Tibial artery (tissue), 4 donors: Measurements from ENCODE around the gene ZSCAN4.
A peak's percentile ranks its signal among the peaks of the same experiment; 100 is the strongest.

Source experiments
- DNase-seq, 2 donors: peaks; one replicate each; pipeline ENCODE4 v3.0.0-alpha.2; 2019
- H3K27ac ChIP-seq, 2 donors: fragments of 200-600 bp; sonication (generic) in 1 of 2; 1 replicate in 1 of 2; 2 replicates in 1 of 2; pipeline ENCODE4 v1.5.1; 2018 to 2019; ENCODE audit warnings: mild to moderate bottlenecking in 1 of 2
- H3K27me3 ChIP-seq, 2 donors: fragments of 200-600 bp; sonication (generic) in 1 of 2; one replicate each; pipeline versions ENCODE4 v1.5.1 to v1.6.0; 2016 to 2019
- H3K36me3 ChIP-seq, 3 donors: fragments of 200-600 bp; sonication (generic) in 2 of 3; one replicate each; pipeline ENCODE4 v1.5.1; 2016 to 2019; ENCODE audit warnings: mild to moderate bottlenecking in 2 of 3
- H3K4me1 ChIP-seq, 4 donors: fragments of 200-600 bp; sonication (generic) in 2 of 4; 1 replicate in 3 of 4; 2 replicates in 1 of 4; pipeline ENCODE4 v1.5.1; 2016 to 2019
- H3K4me3 ChIP-seq, 2 donors: fragments of 200-600 bp; sonication (generic) in 1 of 2; 1 replicate in 1 of 2; 2 replicates in 1 of 2; pipeline ENCODE4 v1.5.1; 2018 to 2019; ENCODE audit warnings: mild to moderate bottlenecking in 2 of 2
- H3K9me3 ChIP-seq, 3 donors: fragments of 200-600 bp; sonication (generic) in 1 of 3; one replicate each; pipeline ENCODE4 v1.5.1; 2016 to 2019
- intact Hi-C: fragments of 100-400 bp; cut with DNase I; formaldehyde crosslinking; loops from one replicate; pipeline ENCODE4 v1.15.0; 2023; ENCODE audit warnings: low total_unique reads
- TF ChIP-seq, protein P1 (sequence below), 2 experiments: fragments of 200-600 bp in 1 of 2; fragments of 450-650 bp in 1 of 2; IDR thresholded peaks; one replicate each; pipeline ENCODE4 v1.5.1; 2017 to 2019; ENCODE audit warnings: antibody characterized with exemption in 2 of 2, mild to moderate bottlenecking in 1 of 2, moderate library complexity in 1 of 2

ZSCAN4 gene, protein sequence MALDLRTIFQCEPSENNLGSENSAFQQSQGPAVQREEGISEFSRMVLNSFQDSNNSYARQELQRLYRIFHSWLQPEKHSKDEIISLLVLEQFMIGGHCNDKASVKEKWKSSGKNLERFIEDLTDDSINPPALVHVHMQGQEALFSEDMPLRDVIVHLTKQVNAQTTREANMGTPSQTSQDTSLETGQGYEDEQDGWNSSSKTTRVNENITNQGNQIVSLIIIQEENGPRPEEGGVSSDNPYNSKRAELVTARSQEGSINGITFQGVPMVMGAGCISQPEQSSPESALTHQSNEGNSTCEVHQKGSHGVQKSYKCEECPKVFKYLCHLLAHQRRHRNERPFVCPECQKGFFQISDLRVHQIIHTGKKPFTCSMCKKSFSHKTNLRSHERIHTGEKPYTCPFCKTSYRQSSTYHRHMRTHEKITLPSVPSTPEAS

DNA sequence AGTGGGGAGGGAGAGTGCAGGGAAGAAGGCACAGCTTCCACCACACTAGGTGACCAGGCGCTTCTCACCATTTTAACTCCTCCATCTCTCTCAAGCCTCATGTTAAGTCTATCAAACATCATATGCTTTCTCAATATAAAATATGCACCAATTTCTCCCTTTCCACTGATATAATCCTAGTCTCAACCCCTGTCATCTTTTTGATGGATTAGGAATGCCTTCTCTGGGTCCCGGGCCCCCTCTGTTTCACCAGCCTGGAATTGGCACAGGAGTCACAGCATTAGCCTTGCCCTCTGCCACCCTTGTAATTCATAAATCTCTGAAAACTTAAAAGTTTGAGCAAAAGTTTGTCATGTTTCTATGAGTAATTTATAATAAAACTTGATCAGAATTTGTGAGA is at the start of gene ZSCAN4:
Gene ZSCAN4, plus strand, starts transcription at position 301 of the 400 bp plus-strand sequence. CDS start 7,211 bp downstream, outside the sequence.
- no peak for DNase-seq
- intact Hi-C loops, result no loop called here
- Histone ChIP-seq H3K4me1 (peaks cover 0 to 9% (median 0%) of the 10 kb centered on the region in 4 donors), H3K4me3 (no peak within 1 kb of the TSS), H3K36me3 (no peaks in the 10 kb centered on the region), H3K9me3 (no peaks in the 10 kb centered on the region), H3K27ac (no peak within 1 kb of the TSS), H3K27me3 (no peaks in the 10 kb centered on the region)
- TF ChIP-seq, protein P1, sequence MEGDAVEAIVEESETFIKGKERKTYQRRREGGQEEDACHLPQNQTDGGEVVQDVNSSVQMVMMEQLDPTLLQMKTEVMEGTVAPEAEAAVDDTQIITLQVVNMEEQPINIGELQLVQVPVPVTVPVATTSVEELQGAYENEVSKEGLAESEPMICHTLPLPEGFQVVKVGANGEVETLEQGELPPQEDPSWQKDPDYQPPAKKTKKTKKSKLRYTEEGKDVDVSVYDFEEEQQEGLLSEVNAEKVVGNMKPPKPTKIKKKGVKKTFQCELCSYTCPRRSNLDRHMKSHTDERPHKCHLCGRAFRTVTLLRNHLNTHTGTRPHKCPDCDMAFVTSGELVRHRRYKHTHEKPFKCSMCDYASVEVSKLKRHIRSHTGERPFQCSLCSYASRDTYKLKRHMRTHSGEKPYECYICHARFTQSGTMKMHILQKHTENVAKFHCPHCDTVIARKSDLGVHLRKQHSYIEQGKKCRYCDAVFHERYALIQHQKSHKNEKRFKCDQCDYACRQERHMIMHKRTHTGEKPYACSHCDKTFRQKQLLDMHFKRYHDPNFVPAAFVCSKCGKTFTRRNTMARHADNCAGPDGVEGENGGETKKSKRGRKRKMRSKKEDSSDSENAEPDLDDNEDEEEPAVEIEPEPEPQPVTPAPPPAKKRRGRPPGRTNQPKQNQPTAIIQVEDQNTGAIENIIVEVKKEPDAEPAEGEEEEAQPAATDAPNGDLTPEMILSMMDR (IDR thresholded peaks at IDR 0.05), result no peak

DNA sequence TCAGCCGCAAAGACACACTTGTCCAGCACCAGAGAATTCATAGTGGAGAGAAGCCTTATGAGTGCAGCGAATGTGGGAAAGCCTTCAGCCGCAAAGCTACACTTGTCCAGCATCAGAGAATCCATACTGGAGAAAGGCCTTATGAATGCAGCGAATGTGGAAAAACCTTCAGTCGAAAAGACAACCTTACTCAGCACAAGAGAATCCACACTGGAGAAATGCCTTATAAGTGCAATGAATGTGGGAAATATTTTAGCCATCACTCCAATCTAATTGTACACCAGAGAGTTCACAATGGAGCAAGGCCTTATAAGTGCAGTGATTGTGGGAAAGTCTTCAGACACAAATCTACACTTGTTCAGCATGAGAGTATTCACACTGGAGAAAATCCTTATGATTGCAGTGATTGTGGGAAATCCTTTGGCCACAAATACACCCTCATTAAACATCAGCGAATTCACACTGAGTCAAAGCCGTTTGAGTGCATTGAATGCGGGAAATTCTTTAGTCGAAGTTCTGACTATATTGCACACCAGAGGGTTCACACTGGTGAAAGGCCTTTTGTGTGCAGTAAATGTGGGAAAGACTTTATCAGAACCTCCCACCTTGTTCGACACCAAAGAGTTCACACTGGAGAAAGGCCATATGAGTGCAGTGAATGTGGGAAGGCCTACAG is 47.9 kb upstream of the ZSCAN4 start:
- Histone ChIP-seq H3K4me3 (no peak overlapping the region), H3K27ac (no peak overlapping the region), H3K36me3 (peaks cover 96 to 100% (median 97%) of the 10 kb centered on the region in 3 donors), H3K4me1 (no peaks in the 10 kb centered on the region), H3K9me3 (peaks cover 36 to 100% (median 100%) of the 10 kb centered on the region in 3 donors), H3K27me3 (no peaks in the 10 kb centered on the region)
- intact Hi-C loops, result no loop called here
- no peak for DNase-seq
- TF ChIP-seq, protein P1 (IDR thresholded peaks at IDR 0.05), result no peak

DNA sequence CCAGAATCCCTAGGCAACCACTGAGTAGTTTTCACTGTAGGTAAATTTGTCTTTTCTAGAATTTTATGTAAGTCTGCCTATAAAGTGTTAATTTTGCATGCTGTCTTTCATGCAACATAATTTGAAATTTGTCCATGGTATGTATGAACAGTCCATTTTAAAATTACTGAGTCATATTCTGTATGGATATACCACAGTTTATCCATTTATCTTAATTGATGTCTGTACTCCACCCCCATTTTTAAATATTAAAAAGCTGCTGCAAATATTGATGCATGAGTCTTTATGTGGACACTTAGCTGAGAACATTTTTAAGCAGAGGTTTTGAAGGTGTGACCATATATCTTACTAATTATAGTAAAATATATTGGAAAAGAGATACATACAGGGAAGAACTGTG is 45.6 kb upstream of the ZSCAN4 start:
- DNase-seq, result no peak
- H3K27ac ChIP-seq, result no peak overlapping the region
- no peak overlapping the region for H3K4me3 ChIP-seq
- intact Hi-C loops, result no loop called here
- no peaks in the 10 kb centered on the region for H3K27me3 ChIP-seq
- H3K9me3 ChIP-seq, result peaks cover 42 to 100% (median 99%) of the 10 kb centered on the region in 3 donors
- TF ChIP-seq, protein P1 (IDR thresholded peaks at IDR 0.05), result no peak
- H3K4me1 ChIP-seq, result no peaks in the 10 kb centered on the region
- peaks cover 74 to 91% (median 89%) of the 10 kb centered on the region in 3 donors for H3K36me3 ChIP-seq

- intact Hi-C loops, result no loop called here
- TF ChIP-seq, protein P1 (IDR thresholded peaks at IDR 0.05), result peak in 1 of 2 experiments; percentile 11
- H3K4me1 ChIP-seq, result peaks cover 0 to 9% (median 6%) of the 10 kb centered on the region in 4 donors
Observed at GRCh38 chr19:57632987-57633831, 35.5 kb upstream of the ZSCAN4 start, which contains the start of gene ZNF211. TSS of gene ZNF211 (plus strand) at chr19:57633168. CDS start at chr19:57633347, 179 bp downstream.

GRCh38 chr19:57633832-57634131 is 35.0 kb upstream of the ZSCAN4 start:
- peaks cover 57 to 77% (median 73%) of the 10 kb centered on the region in 3 donors for H3K36me3 ChIP-seq
- H3K27ac ChIP-seq, result peak overlapping the region; percentile 71 to 78
- peaks cover 7 to 81% (median 36%) of the 10 kb centered on the region in 3 donors for H3K9me3 ChIP-seq
- intact Hi-C loops, result no loop called here
- peak overlapping the region; percentile 61 to 83 for H3K4me3 ChIP-seq
- H3K4me1 ChIP-seq, result peaks cover 0 to 9% (median 6%) of the 10 kb centered on the region in 4 donors
- TF ChIP-seq, protein P1 (IDR thresholded peaks at IDR 0.05), result no peak
- no peak for DNase-seq
- H3K27me3 ChIP-seq, result no peaks in the 10 kb centered on the region

More at GRCh38 chr19:57632987-57633831, 35.5 kb upstream of the ZSCAN4 start, which contains the start of gene ZNF211:
- DNase-seq, result peak; percentile 91 to 94
- Histone ChIP-seq H3K27me3 (no peaks in the 10 kb centered on the region), H3K9me3 (peaks cover 7 to 81% (median 36%) of the 10 kb centered on the region in 3 donors), H3K4me3 (peak within 1 kb of the TSS; percentile 61 to 83), H3K36me3 (peaks cover 56 to 72% (median 68%) of the 10 kb centered on the region in 3 donors), H3K27ac (peak within 1 kb of the TSS; percentile 71 to 78)
